Mucosa of descending colon (tissue), 3 donors: ENCODE results near the gene NAB2. TPM values are rescaled to one million over a fixed set of nuclear protein-coding genes. Genes with fewer than 3 reads are reported as not detected.

ENCODE experiments used
- ATAC-seq: fragments of 200-7000 bp; cut with Tn5 transposase; one replicate; pipeline ENCODE4 v1.9.1; 2020; ENCODE audit warnings: mild to moderate bottlenecking, moderate library complexity
- DNase-seq, 3 donors: peaks; one replicate each; pipeline ENCODE4 v3.0.0-alpha.2; 2020
- H3K36me3 ChIP-seq: fragments of 200-600 bp; one replicate; pipeline ENCODE4 v1.8.0; 2021; ENCODE audit warnings: low read depth, mild to moderate bottlenecking
- H3K4me1 ChIP-seq: fragments of 200-600 bp; one replicate; pipeline ENCODE4 v1.8.0; 2021; ENCODE audit warnings: low read depth, mild to moderate bottlenecking
- H3K4me3 ChIP-seq: fragments of 200-600 bp; one replicate; pipeline ENCODE4 v1.8.0; 2021; ENCODE audit warnings: mild to moderate bottlenecking
- H3K9me3 ChIP-seq: fragments of 200-600 bp; one replicate; pipeline ENCODE4 v1.8.0; 2021; ENCODE audit warnings: mild to moderate bottlenecking
- CTCF ChIP-seq: fragments of 200-600 bp; IDR thresholded peaks from one replicate; pipeline ENCODE4 v1.8.0; 2022; ENCODE audit warnings: antibody characterized with exemption, mild to moderate bottlenecking
- intact Hi-C, 2 donors: fragments of 100-400 bp; cut with DNase I in 1 of 2; cut with micrococcal nuclease in 1 of 2; formaldehyde crosslinking; loops; one replicate each; pipeline versions ENCODE4 v1.11.0 to v1.11.1; 2022; cut with DNase I, micrococcal nuclease
- total RNA-seq, 3 donors: library from RNA; stranded (reverse); fragmentation: NEBNext Ultra II Directional in 2 of 3; extraction: Animal tissue kit (Norgen Biotek cat#: 25700) in 2 of 3; gene quantifications; one replicate each; pipeline versions ENCODE4 v1.2.1 to v1.2.4, GENCODE V29; 2021 to 2023
- donor health status: DM: no; HTN: no; CAD: no; lungs with moderate emphysema.
- donor health status: DM: no; HTN: no; CAD: no.
- donor health status: DM: no; HTN: yes; CAD: no.

Gene NAB2
- total RNA-seq, 3 donors from 2014 or later: 2.6 to 29.3 (median 3.9) TPM

GRCh38 chr12:57044889-57045288, 44.0 kb upstream of the NAB2 start:
- no peak for DNase-seq
- H3K9me3 ChIP-seq: no peaks in the 10 kb centered on the region
- H3K4me3 ChIP-seq: no peak overlapping the region
- no peak for ATAC-seq
- no peaks in the 10 kb centered on the region for H3K36me3 ChIP-seq
- intact Hi-C loops: no loop called here
- H3K4me1 ChIP-seq: peaks cover 10% of the 10 kb centered on the region
- no peak for TF ChIP-seq CTCF

GRCh38 chr12:57046086-57046791, 42.7 kb upstream of the NAB2 start:
- no peak overlapping the region for H3K4me3 ChIP-seq
- peaks cover 18% of the 10 kb centered on the region for H3K4me1 ChIP-seq
- no peaks in the 10 kb centered on the region for H3K36me3 ChIP-seq
- intact Hi-C loops: no loop called here
- H3K9me3 ChIP-seq: no peaks in the 10 kb centered on the region
- ATAC-seq (no peak), DNase-seq (no peak)
- no peak for TF ChIP-seq CTCF

DNA sequence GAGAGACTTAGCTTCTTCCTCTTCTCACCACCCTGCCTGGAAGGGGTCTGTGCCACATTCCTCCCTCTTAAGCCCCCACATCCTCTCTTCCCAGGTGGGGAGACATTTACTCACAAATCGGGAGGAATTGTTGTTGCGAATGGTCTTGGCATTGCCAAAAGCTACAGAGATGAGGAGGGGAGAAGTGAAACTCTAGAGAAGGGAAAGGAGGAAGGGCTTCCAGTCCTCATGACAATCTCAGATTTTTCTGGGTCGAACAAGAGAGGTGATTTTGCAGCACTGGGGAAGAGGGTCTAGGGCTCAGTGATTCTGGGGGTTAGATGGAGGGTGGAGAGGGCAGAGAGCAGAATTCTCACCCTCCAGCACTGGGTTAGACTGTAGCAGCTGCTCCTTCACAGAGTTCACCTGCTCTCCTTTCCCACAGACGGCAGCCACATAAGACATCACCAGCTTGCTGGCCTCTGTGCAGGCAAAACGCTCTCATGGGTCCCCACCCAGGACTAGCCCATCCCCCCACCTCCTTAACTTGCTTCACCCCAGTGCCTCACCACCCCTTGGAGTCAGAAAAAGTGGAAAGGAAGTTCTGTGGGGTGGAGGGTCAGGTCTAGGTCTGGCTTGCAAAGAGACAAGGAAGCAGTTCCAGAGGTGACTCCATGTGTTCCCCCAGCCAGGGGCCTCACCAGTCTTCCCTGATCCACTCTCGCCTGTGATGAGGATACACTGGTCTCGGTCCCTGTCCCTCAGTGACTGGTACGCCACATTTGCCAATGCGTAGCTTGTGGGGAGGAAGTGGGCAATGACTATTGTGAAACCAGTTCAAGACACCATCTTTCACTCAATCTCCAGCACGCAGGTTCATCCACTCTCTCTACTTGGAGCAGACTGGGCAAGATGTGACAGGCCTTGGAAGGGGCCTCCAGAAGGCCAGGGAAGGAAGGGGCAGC, 41.7 kb upstream of the NAB2 start:
- TF ChIP-seq CTCF: no peak
- H3K4me1 ChIP-seq: peaks cover 19% of the 10 kb centered on the region
- H3K36me3 ChIP-seq: no peaks in the 10 kb centered on the region
- no peak for DNase-seq
- intact Hi-C loops: no loop called here
- H3K9me3 ChIP-seq: no peaks in the 10 kb centered on the region
- no peak overlapping the region for H3K4me3 ChIP-seq
- no peak for ATAC-seq

DNA sequence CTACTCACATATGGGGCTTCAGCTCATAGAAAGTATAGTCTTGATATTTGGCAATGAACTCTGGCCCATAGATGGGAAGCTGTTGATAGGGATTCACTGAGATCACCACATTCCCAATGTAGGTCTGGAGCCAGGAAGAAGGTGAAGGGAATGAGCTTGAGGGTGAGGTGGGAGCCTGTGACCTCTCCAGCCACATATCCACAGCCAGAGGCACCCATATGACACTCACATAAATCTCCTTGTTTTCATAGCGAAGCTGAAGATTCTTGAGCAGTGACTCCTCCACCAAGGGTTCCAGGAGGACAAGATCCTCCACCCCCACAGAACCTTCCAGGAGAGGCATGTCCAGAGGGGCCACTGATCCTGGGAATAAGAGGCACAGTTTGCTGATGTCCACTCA, 40.9 kb upstream of the NAB2 start:
- ATAC-seq (no peak), DNase-seq (no peak)
- peaks cover 19% of the 10 kb centered on the region for H3K4me1 ChIP-seq
- H3K4me3 ChIP-seq: no peak overlapping the region
- TF ChIP-seq CTCF: no peak
- intact Hi-C loops: no loop called here
- H3K36me3 ChIP-seq: no peaks in the 10 kb centered on the region
- no peaks in the 10 kb centered on the region for H3K9me3 ChIP-seq

DNA sequence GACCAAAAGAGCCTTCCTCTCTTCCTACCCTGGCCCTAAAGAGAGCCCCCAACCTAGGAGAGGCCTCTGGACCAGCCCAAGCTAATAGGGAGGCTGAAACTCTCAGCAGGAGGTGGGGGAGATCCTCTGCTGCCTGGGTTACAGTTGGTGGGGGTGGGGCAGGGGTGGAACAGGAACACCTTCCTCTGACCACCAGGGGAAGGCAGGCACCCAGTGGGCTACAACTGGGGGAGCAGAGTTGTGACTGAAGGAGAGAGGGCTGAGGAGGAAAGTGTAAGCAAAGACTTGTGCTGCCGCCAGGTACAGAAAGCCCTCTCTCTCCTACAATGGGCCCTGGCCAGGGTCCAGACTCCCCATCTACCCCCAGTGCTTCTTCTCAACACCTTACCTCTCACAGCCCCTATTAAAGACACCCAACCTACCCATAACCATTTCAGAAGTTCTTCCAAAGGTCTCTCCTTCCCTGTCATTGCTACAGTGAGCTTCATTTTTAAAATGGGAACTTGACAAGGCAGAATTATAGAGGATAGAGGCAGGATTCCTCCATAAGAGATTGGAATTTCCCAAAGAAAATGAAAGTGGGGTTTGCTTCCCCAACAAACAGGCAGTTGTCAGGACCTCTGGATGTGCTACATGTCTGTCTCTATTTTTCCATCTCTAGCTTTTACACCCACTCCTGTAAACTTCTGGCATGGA, 40.3 kb upstream of the NAB2 start:
- intact Hi-C loops: no loop called here
- ATAC-seq (no peak), DNase-seq (peak in 1 of 3 donors; percentile 39)
- Histone ChIP-seq H3K4me3 (peak overlapping the region; percentile 17), H3K4me1 (peaks cover 19% of the 10 kb centered on the region), H3K9me3 (no peaks in the 10 kb centered on the region), H3K36me3 (no peaks in the 10 kb centered on the region)
- no peak for TF ChIP-seq CTCF
